Measurements from ENCODE around the gene PDC.
"Not testable (repeated sequence)": the region's sequence is repeated elsewhere in the genome, so short reads cannot be mapped to it uniquely, and the experiment has no call there.

Gene PDC

GRCh38 chr1:186465491-186465890, 4.6 kb upstream of the PDC start:
- DNase-seq: not testable (repeated sequence)

DNA sequence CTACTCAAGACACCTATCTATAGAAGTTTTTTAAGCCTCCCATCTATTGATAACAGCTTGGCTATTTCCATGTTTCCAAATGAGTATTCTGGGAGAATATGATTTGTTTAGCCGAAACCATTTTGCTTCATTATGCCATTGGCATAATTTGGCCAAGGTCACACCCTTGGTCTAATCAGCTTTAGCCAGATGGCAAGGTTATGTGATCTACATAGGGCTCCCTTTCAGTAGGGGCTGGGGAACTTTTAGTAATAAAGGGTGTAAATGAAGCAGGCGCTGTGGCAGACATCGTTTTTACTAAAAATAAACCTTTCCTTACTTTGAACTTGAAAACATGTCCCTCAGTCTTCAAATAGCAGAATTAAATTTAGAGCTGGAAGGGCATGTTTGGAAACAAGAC, 3.0 kb upstream of the PDC start:
- no peak for DNase-seq

DNA sequence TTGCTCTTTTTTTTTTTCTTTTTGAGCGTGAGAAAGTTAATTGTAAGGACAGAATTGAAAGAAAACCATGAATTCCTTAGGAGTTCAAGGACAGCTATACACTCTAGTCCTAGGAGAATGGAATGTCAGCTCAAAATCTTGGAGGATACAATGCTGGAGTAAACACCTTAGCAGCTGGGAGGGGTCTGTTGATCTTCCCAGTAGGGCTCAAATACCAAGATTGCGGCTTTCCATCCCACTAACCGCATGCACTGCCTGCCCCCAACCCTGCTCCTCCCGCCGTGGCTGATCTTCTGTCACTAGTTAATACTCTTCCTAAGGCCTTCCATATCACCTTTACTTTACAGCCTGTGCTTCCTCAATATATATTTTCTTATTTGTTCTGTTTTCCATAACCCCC, 2.6 kb upstream of the PDC start:
- no peak for DNase-seq

GRCh38 chr1:186459161-186459560, 1.8 kb downstream of the PDC start:
- DNase-seq: not testable (repeated sequence)

DNA sequence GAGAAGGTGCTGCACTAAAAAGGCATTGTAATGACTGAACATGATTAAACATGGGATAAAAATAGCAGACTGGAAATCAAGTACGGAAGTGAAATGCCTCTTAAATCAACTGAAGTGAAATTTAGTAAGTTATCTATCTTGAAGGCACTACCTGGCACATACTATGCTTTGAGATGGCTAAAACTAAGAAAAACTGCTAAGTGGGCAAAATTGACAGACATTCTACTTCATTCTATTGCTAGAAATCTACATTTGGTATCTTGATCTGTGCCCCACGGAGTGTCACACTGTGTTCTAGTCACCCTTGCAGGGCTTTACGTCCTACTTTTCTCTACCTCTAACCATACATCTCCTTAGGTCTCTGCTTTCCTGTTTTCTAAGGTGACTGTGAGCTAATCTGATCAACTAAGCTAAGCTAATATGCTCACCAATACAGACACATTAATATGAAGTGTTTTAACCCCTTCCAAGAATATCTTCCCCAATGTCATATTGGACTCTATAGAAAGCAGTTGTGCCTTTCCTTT, 4.1 kb downstream of the PDC start:
- no peak for DNase-seq

GRCh38 chr1:186454981-186455380, 5.9 kb downstream of the PDC start:
- DNase-seq: no peak

DNA sequence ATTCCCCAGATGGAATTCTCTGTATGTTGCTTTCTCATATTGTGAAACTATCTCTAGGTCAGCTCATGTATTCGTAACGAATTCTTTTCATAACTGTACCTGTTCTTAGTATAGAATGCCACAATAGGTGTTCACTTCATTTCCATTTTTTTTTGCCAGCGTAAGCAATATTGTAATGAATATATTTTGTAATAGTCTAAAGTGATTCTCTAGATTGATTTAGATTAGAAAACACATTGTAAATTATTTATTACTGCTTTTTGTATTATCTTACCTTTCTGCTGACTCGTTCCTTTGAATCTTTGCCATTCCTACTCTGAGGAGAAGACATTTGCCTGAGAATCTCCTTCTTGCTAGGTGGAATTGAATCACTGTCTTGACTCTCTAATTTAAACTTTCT, 14.8 kb downstream of the PDC start:
- no peak for DNase-seq

DNA sequence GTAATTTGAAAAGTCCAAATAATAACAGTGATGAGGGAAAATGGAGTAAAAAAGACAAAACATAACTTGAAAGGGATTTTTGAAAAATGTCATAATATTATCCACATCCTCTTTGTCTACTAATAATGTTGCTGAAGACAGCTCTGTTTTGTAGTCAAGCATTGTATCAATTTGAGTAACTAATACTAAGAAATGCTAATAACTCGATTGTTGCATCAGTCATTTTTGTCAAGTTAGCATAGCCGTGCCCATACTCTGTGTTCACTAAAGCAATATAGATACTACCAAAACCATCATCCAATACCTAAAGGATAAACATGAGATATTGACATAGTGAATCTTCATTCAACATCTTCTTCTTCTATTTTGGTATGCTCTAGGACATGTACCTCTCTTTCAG, 17.3 kb downstream of the PDC start:
- no peak for DNase-seq

DNA sequence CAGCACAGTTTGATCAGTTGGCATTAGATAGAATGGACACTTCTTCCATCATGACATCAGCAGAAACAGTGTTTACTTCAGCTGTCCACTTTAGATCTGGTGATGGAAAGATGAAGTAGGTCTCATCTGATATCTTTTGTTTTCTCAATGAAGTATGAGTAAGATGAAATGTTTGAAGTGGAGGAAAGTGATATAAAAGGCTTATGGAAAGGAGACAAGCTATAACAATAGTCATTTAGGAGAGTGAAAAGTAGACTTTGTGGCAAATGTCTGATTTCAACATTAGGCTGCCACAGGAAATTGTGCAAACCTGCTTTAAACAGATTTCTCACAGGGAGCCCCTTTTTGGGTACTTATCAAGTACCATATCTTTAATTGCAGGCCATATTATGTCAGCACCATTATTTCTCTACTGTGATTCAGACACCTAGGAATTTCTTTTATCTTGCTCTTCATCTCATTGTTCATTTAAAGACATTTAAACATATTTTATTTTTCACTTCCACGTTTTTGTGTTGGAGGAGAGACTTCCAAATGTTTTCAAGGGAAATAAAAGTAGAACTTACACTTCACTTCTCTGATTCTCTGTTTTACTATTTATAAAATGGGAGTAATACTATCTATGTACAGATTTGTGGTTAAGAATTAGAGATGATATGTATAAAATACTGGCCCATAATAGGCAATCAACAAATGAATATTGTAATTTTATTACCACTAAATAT, 18.1 kb downstream of the PDC start:
- no peak for DNase-seq

- DNase-seq: no peak
Observed at GRCh38 chr1:186440584-186440983, 20.3 kb downstream of the PDC start.

- DNase-seq: no peak
Observed at GRCh38 chr1:186438567-186438966, 22.3 kb downstream of the PDC start.

DNA sequence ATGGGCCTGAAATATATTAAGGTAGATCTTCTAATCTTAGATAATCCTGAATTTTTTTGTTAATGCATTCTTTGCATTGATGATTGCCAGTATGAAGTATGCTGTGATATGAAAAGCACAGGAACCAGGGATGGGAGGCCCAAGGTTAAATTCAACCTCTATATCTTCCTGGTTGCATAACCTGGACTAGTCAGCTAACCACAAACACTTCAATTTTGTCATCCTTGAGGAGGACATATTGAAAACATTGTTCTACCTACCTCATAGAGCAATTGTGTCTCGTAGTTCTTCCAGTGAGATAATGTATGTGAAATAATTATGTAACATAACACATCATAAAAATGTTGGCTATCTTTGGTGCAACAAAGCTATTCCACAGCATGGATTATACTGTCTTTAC, 25.6 kb downstream of the PDC start:
- no peak for DNase-seq

DNA sequence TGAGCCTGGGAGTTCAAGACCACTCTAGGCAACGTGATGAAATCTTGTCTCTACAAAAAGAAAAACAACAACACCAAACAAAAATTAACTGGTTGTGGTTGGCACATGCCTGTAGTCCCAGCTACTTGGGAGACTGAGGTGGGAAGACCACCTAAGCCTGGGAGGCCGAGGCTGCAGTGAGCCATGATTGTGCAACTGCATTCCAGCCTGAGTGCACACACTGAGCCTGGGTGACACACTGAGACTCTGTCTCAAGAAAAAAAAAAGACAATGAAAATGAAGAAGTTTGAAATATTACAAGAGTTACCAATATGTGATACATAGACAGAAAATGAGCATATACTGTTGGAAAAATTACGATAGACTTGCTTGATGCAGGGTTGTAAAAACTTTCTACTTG, 31.9 kb downstream of the PDC start:
- no peak for DNase-seq

GRCh38 chr1:186426118-186426517, 34.8 kb downstream of the PDC start:
- DNase-seq: no peak

GRCh38 chr1:186424539-186424938, 36.4 kb downstream of the PDC start:
- DNase-seq: no peak

DNA sequence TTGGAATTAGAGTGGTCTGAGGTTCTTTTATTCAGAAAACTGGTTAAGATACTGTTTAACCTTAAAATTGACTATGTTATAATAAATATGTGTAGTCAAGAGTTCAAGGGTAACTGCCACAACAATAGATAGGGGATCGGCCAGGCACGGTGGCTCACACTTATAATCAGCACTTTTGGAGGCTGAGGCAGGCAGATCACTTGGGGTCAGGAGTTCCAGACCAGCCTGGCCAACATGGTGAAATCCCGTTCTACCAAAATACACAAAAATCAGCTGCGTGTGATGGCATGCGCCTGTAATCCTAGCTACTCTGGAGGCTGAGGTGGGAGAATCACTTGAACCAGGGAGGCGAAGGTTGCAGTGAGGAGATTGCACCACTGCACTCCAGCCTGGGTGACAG, 39.5 kb downstream of the PDC start:
- DNase-seq: no peak

- no peak for DNase-seq
Observed at GRCh38 chr1:186420923-186421322, 40.0 kb downstream of the PDC start.

- DNase-seq: no peak
Observed at GRCh38 chr1:186420311-186420710, 40.6 kb downstream of the PDC start.

- no peak for DNase-seq
Observed at GRCh38 chr1:186418503-186418902, 42.4 kb downstream of the PDC start.

GRCh38 chr1:186413319-186413718, 47.6 kb downstream of the PDC start:
- DNase-seq: no peak

DNA sequence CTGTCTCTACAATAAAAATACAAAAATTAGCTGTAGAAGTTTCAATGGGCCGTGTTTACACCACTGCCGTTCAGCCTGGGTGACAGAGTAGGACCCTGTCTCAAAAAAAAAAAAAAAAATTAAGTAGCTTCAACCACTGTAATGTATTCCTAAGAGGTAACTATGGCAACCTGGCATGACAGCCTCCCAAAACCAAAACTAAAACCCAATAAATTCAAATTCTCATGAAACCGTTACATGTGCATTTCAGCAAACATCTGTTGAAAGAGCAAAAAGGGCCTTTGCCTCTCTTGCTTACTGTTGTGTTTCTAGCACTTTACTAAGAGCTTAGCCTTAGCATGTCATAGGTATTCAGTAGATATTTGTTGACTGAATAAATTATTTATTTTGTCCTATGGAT, 51.8 kb downstream of the PDC start:
- DNase-seq: no peak

- DNase-seq: peak; percentile 13
Observed at GRCh38 chr1:186404454-186405051, 56.4 kb downstream of the PDC start.

GRCh38 chr1:186403632-186404031, 57.3 kb downstream of the PDC start:
- DNase-seq: no peak

DNA sequence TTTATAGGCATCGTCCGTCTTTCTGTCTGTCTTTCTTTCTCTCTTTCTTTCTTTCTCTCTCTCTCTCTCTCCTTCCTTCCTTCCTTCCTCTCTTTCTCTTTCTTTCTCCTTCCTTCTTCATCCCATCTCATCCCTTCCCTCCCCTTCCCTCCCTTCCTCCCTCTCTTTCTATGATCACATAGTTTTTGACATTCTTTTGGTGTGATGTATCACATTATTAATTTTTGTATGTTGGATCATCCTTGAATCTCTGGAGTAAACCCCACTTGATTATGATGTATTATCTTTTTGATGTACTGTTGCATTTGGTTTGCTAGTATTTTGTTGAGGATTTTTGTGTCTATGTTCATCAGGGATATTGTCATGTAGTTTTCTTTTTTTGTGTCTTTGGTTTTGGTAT, 59.5 kb downstream of the PDC start:
- not testable (repeated sequence) for DNase-seq
